ENCODE results near the gene GLB1L.
"Not testable (repeated sequence)": the region's sequence is repeated elsewhere in the genome, so short reads cannot be mapped to it uniquely, and the experiment has no call there.

Gene GLB1L

GRCh38 chr2:219266886-219267285 is 21.6 kb upstream of the GLB1L start:
- H3K4me3 ChIP-seq (ENCODE audit: low read depth in 1 of 2, low read length in 2 of 2), result no peak overlapping the region
- H3K36me3 ChIP-seq (ENCODE audit: insufficient read depth, low read length), result no peaks in the 10 kb centered on the region
- no peak overlapping the region for H3K9ac ChIP-seq (ENCODE audit: low read length)
- H3K9me3 ChIP-seq (ENCODE audit: low read length), result no peaks in the 10 kb centered on the region
- H3K27me3 ChIP-seq (ENCODE audit: control insufficient read depth in 1 of 2, insufficient read depth in 2 of 2, low read length in 2 of 2), result no peaks in the 10 kb centered on the region
- no peaks in the 10 kb centered on the region for H3K4me1 ChIP-seq (ENCODE audit: insufficient read depth, low read length)
- H3K27ac ChIP-seq (ENCODE audit: low read depth, low read length), result no peak overlapping the region

GRCh38 chr2:219266232-219266631 is 21.0 kb upstream of the GLB1L start:
- Histone ChIP-seq H3K4me1 (ENCODE audit: insufficient read depth, low read length) (no peaks in the 10 kb centered on the region), H3K36me3 (ENCODE audit: insufficient read depth, low read length) (no peaks in the 10 kb centered on the region), H3K27ac (ENCODE audit: low read depth, low read length) (no peak overlapping the region), H3K9ac (ENCODE audit: low read length) (no peak overlapping the region), H3K9me3 (ENCODE audit: low read length) (no peaks in the 10 kb centered on the region), H3K27me3 (ENCODE audit: control insufficient read depth in 1 of 2, insufficient read depth in 2 of 2, low read length in 2 of 2) (no peaks in the 10 kb centered on the region), H3K4me3 (ENCODE audit: low read depth in 1 of 2, low read length in 2 of 2) (no peak overlapping the region)

- no peaks in the 10 kb centered on the region for H3K36me3 ChIP-seq (ENCODE audit: insufficient read depth, low read length)
Observed at GRCh38 chr2:219261024-219261855, 16.0 kb upstream of the GLB1L start.

GRCh38 chr2:219258942-219259341 is 13.7 kb upstream of the GLB1L start:
- H3K4me3 ChIP-seq (ENCODE audit: low read depth in 1 of 2, low read length in 2 of 2); H3K27me3 ChIP-seq (ENCODE audit: control insufficient read depth in 1 of 2, insufficient read depth in 2 of 2, low read length in 2 of 2); H3K9ac ChIP-seq (ENCODE audit: low read length); H3K9me3 ChIP-seq (ENCODE audit: low read length); H3K36me3 ChIP-seq (ENCODE audit: insufficient read depth, low read length); H3K27ac ChIP-seq (ENCODE audit: low read depth, low read length); H3K4me1 ChIP-seq (ENCODE audit: insufficient read depth, low read length): not testable (repeated sequence)

More at GRCh38 chr2:219261024-219261855, 16.0 kb upstream of the GLB1L start:
- no peak overlapping the region for H3K27ac ChIP-seq (ENCODE audit: low read depth, low read length)
- H3K4me3 ChIP-seq (ENCODE audit: low read depth in 1 of 2, low read length in 2 of 2), result no peak overlapping the region
- no peak overlapping the region for H3K9ac ChIP-seq (ENCODE audit: low read length)
- H3K27me3 ChIP-seq (ENCODE audit: control insufficient read depth in 1 of 2, insufficient read depth in 2 of 2, low read length in 2 of 2), result no peaks in the 10 kb centered on the region
- H3K4me1 ChIP-seq (ENCODE audit: insufficient read depth, low read length), result no peaks in the 10 kb centered on the region
- H3K9me3 ChIP-seq (ENCODE audit: low read length), result no peaks in the 10 kb centered on the region

GRCh38 chr2:219254590-219255201 is 9.5 kb upstream of the GLB1L start:
- Histone ChIP-seq H3K9me3 (ENCODE audit: low read length) (no peaks in the 10 kb centered on the region), H3K9ac (ENCODE audit: low read length) (peak overlapping the region; percentile 57), H3K4me1 (ENCODE audit: insufficient read depth, low read length) (peaks cover 34% of the 10 kb centered on the region)

GRCh38 chr2:219253753-219254589 is 8.7 kb upstream of the GLB1L start, which contains the start of gene TUBA4A:
Gene TUBA4A (minus strand): TSS chr2:219253918. CDS start chr2:219253858, 60 bp downstream.
- H3K4me3 ChIP-seq (ENCODE audit: low read depth in 1 of 2, low read length in 2 of 2), result peak within 1 kb of the TSS; percentile 78 to 82
- peaks cover 41% of the 10 kb centered on the region for H3K4me1 ChIP-seq (ENCODE audit: insufficient read depth, low read length)
- no peaks in the 10 kb centered on the region for H3K27me3 ChIP-seq (ENCODE audit: control insufficient read depth in 1 of 2, insufficient read depth in 2 of 2, low read length in 2 of 2)
- H3K9ac ChIP-seq (ENCODE audit: low read length), result peak within 1 kb of the TSS; percentile 57
- no peaks in the 10 kb centered on the region for H3K9me3 ChIP-seq (ENCODE audit: low read length)
- peak within 1 kb of the TSS; percentile 75 for H3K27ac ChIP-seq (ENCODE audit: low read depth, low read length)
- peaks cover 9% of the 10 kb centered on the region for H3K36me3 ChIP-seq (ENCODE audit: insufficient read depth, low read length)

More at GRCh38 chr2:219254590-219255201, 9.5 kb upstream of the GLB1L start:
- peak overlapping the region; percentile 70 for H3K27ac ChIP-seq (ENCODE audit: low read depth, low read length)
- H3K36me3 ChIP-seq (ENCODE audit: insufficient read depth, low read length), result peaks cover 9% of the 10 kb centered on the region
- peak overlapping the region; percentile 78 to 82 for H3K4me3 ChIP-seq (ENCODE audit: low read depth in 1 of 2, low read length in 2 of 2)
- no peaks in the 10 kb centered on the region for H3K27me3 ChIP-seq (ENCODE audit: control insufficient read depth in 1 of 2, insufficient read depth in 2 of 2, low read length in 2 of 2)

- H3K9ac ChIP-seq (ENCODE audit: low read length), result peak within 1 kb of the TSS; percentile 57
- no peaks in the 10 kb centered on the region for H3K27me3 ChIP-seq (ENCODE audit: control insufficient read depth in 1 of 2, insufficient read depth in 2 of 2, low read length in 2 of 2)
- peaks cover 14% of the 10 kb centered on the region for H3K36me3 ChIP-seq (ENCODE audit: insufficient read depth, low read length)
- peak within 1 kb of the TSS; percentile 75 for H3K27ac ChIP-seq (ENCODE audit: low read depth, low read length)
- no peaks in the 10 kb centered on the region for H3K9me3 ChIP-seq (ENCODE audit: low read length)
- H3K4me1 ChIP-seq (ENCODE audit: insufficient read depth, low read length), result peaks cover 43% of the 10 kb centered on the region
- peak within 1 kb of the TSS; percentile 78 to 82 for H3K4me3 ChIP-seq (ENCODE audit: low read depth in 1 of 2, low read length in 2 of 2)
Observed at GRCh38 chr2:219252900-219253752, 7.9 kb upstream of the GLB1L start, which contains the start of gene TUBA4B. Gene TUBA4B (plus strand): TSS chr2:219253243. CDS start chr2:219253408, 165 bp downstream.

- Histone ChIP-seq H3K27ac (ENCODE audit: low read depth, low read length) (peak overlapping the region; percentile 75), H3K36me3 (ENCODE audit: insufficient read depth, low read length) (peaks cover 19% of the 10 kb centered on the region), H3K4me1 (ENCODE audit: insufficient read depth, low read length) (peaks cover 43% of the 10 kb centered on the region), H3K9ac (ENCODE audit: low read length) (peak overlapping the region; percentile 34), H3K27me3 (ENCODE audit: control insufficient read depth in 1 of 2, insufficient read depth in 2 of 2, low read length in 2 of 2) (no peaks in the 10 kb centered on the region), H3K4me3 (ENCODE audit: low read depth in 1 of 2, low read length in 2 of 2) (peak overlapping the region; percentile 78 to 82), H3K9me3 (ENCODE audit: low read length) (no peaks in the 10 kb centered on the region)
Observed at GRCh38 chr2:219252570-219252899, 7.3 kb upstream of the GLB1L start.

GRCh38 chr2:219252084-219252483 is 6.8 kb upstream of the GLB1L start:
- H3K9ac ChIP-seq (ENCODE audit: low read length), result no peak overlapping the region
- peaks cover 46% of the 10 kb centered on the region for H3K4me1 ChIP-seq (ENCODE audit: insufficient read depth, low read length)

GRCh38 chr2:219251656-219252055 is 6.4 kb upstream of the GLB1L start:
- Histone ChIP-seq H3K4me1 (ENCODE audit: insufficient read depth, low read length) (peaks cover 51% of the 10 kb centered on the region), H3K36me3 (ENCODE audit: insufficient read depth, low read length) (peaks cover 21% of the 10 kb centered on the region), H3K27ac (ENCODE audit: low read depth, low read length) (no peak overlapping the region), H3K9ac (ENCODE audit: low read length) (no peak overlapping the region), H3K4me3 (ENCODE audit: low read depth in 1 of 2, low read length in 2 of 2) (no peak overlapping the region), H3K27me3 (ENCODE audit: control insufficient read depth in 1 of 2, insufficient read depth in 2 of 2, low read length in 2 of 2) (no peaks in the 10 kb centered on the region), H3K9me3 (ENCODE audit: low read length) (no peaks in the 10 kb centered on the region)

More at GRCh38 chr2:219252084-219252483, 6.8 kb upstream of the GLB1L start:
- H3K9me3 ChIP-seq (ENCODE audit: low read length), result no peaks in the 10 kb centered on the region
- H3K27ac ChIP-seq (ENCODE audit: low read depth, low read length), result no peak overlapping the region
- H3K4me3 ChIP-seq (ENCODE audit: low read depth in 1 of 2, low read length in 2 of 2), result peak overlapping the region in 1 of 2 donors; percentile 82
- H3K36me3 ChIP-seq (ENCODE audit: insufficient read depth, low read length), result peaks cover 19% of the 10 kb centered on the region
- no peaks in the 10 kb centered on the region for H3K27me3 ChIP-seq (ENCODE audit: control insufficient read depth in 1 of 2, insufficient read depth in 2 of 2, low read length in 2 of 2)

Data from muscle layer of colon (tissue), 2 donors.